CD14-positive monocyte (primary cell): ENCODE results near the gene BATF2. TPM values are rescaled to one million over a fixed set of nuclear protein-coding genes. Genes with fewer than 3 reads are reported as not detected.

Source experiments
- DNase-seq, 3 donors: peaks; one replicate each; pipeline ENCODE4 v3.0.0-alpha.2; 2011 to 2022
- H2AFZ ChIP-seq: 2 replicates; pipeline ENCODE4 v1.6.0; 2012; ENCODE audit warnings: mild to moderate bottlenecking, low read depth, low read length, inconsistent platforms; ENCODE audit not compliant: insufficient read depth, poor library complexity, severe bottlenecking
- H3K27ac ChIP-seq, 2 donors: 1 replicate in 1 of 2; 2 replicates in 1 of 2; pipeline ENCODE4 v1.5.1; 2012 to 2013; ENCODE audit warnings: low read length in 2 of 2, control low read depth in 1 of 2, inconsistent platforms in 1 of 2, low read depth in 1 of 2, mild to moderate bottlenecking in 1 of 2
- H3K27me3 ChIP-seq, 2 donors: one replicate each; pipeline versions ENCODE4 v1.6.0 to v1.6.1; 2011 to 2013; ENCODE audit warnings: low read length in 2 of 2; ENCODE audit not compliant: control insufficient read depth in 2 of 2, insufficient read depth in 2 of 2
- H3K36me3 ChIP-seq, 2 donors: replicated peaks in 1 of 2; 1 replicate in 1 of 2; 2 replicates in 1 of 2; pipeline versions ENCODE4 v1.5.1 to v1.6.1; 2012 to 2013; ENCODE audit warnings: low read length in 2 of 2, control low read depth in 1 of 2, inconsistent platforms in 1 of 2, mild to moderate bottlenecking in 1 of 2; ENCODE audit not compliant: insufficient read depth in 2 of 2, control insufficient read depth in 1 of 2
- H3K4me1 ChIP-seq, 2 donors: 1 replicate in 1 of 2; 2 replicates in 1 of 2; pipeline versions ENCODE4 v1.5.1 to v1.6.1; 2012 to 2013; ENCODE audit warnings: low read length in 2 of 2, control low read depth in 1 of 2, inconsistent platforms in 1 of 2, mild to moderate bottlenecking in 1 of 2, moderate library complexity in 1 of 2; ENCODE audit not compliant: insufficient read depth in 2 of 2, control insufficient read depth in 1 of 2
- H3K4me2 ChIP-seq: replicated peaks from 2 replicates; pipeline ENCODE3; 2012; ENCODE audit warnings: low read length, moderate library complexity, mild to moderate bottlenecking; ENCODE audit not compliant: poor library complexity, severe bottlenecking; ENCODE audit errors: extremely low read depth
- H3K4me3 ChIP-seq, 3 experiments: fragments of 200-600 bp in 1 of 3; sonication (generic) in 1 of 3; replicated peaks in 1 of 3; 1 replicate in 2 of 3; 2 replicates in 1 of 3; pipeline ENCODE4 v1.5.1; 2011 to 2013; ENCODE audit warnings: low read length in 3 of 3, mild to moderate bottlenecking in 3 of 3, control low read depth in 2 of 3, low read depth in 2 of 3, inconsistent platforms in 1 of 3, moderate library complexity in 1 of 3
- H3K79me2 ChIP-seq: 2 replicates; pipeline ENCODE4 v1.6.0; 2012; ENCODE audit warnings: mild to moderate bottlenecking, control low read depth, inconsistent platforms, low read length, moderate library complexity; ENCODE audit not compliant: insufficient read depth
- H3K9ac ChIP-seq: 2 replicates; pipeline ENCODE4 v1.6.0; 2017; ENCODE audit warnings: low read length, mild to moderate bottlenecking; ENCODE audit not compliant: insufficient read depth, poor library complexity, severe bottlenecking
- H3K9me3 ChIP-seq, 2 donors: replicated peaks in 1 of 2; 1 replicate in 1 of 2; 2 replicates in 1 of 2; pipeline versions ENCODE4 v1.5.1 to v1.6.1; 2012 to 2013; ENCODE audit warnings: low read length in 2 of 2, control low read depth in 1 of 2; ENCODE audit not compliant: control insufficient read depth in 1 of 2, insufficient read depth in 1 of 2
- H4K20me1 ChIP-seq: 2 replicates; pipeline ENCODE4 v1.6.0; 2012; ENCODE audit warnings: mild to moderate bottlenecking, low read length, control low read depth, moderate library complexity; ENCODE audit not compliant: insufficient read depth
- H3K27ac Mint-ChIP-seq, 7 donors: one replicate each; pipeline ENCODE4 v1.8.0; 2020; ENCODE audit warnings: mild to moderate bottlenecking in 7 of 7, mixed read lengths in 7 of 7, moderate library complexity in 6 of 7, inconsistent platforms in 2 of 7
- H3K27me3 Mint-ChIP-seq, 3 donors: one replicate each; pipeline ENCODE4 v1.8.0; 2021 to 2022; ENCODE audit warnings: low read depth in 3 of 3, mild to moderate bottlenecking in 3 of 3, mixed read lengths in 3 of 3, moderate library complexity in 3 of 3, inconsistent platforms in 1 of 3
- H3K36me3 Mint-ChIP-seq, 2 donors: one replicate each; pipeline ENCODE4 v1.8.0; 2020; ENCODE audit warnings: mixed read lengths in 2 of 2, inconsistent platforms in 1 of 2, mild to moderate bottlenecking in 1 of 2
- H3K4me1 Mint-ChIP-seq: one replicate; pipeline ENCODE4 v1.8.0; 2020; ENCODE audit warnings: mild to moderate bottlenecking, mixed read lengths
- H3K4me3 Mint-ChIP-seq, 2 donors: one replicate each; pipeline ENCODE4 v1.8.0; 2020; ENCODE audit warnings: mild to moderate bottlenecking in 2 of 2, mixed read lengths in 2 of 2, moderate library complexity in 1 of 2
- H3K9me3 Mint-ChIP-seq, 7 donors: one replicate each; pipeline ENCODE4 v1.8.0; 2020 to 2022; ENCODE audit warnings: mixed read lengths in 7 of 7, mild to moderate bottlenecking in 6 of 7, moderate library complexity in 6 of 7, inconsistent platforms in 2 of 7
- CTCF ChIP-seq: fragments of 200-600 bp; IDR thresholded peaks from one replicate; pipeline ENCODE4 v1.8.0; 2022; ENCODE audit warnings: antibody characterized with exemption, mild to moderate bottlenecking
- WGBS: methylation state at CpG from one replicate; pipeline ENCODE4 v1.1.5; 2013; ENCODE audit warnings: missing lambda C conversion rate; ENCODE audit not compliant: insufficient coverage; 5-methylcytosine and 5-hydroxymethylcytosine counted together
- intact Hi-C, 2 donors: fragments of 100-400 bp; cut with micrococcal nuclease; formaldehyde crosslinking; loops; one replicate each; pipeline versions ENCODE4 v1.15.0 to v1.15.1; 2023
- polyA minus RNA-seq: library from RNA; depleted of rRNA, polyadenylated mRNA; stranded (reverse); fragments of >200 nt; gene quantifications from 2 replicates; pipeline ENCODE4 v1.2.3, GENCODE V29; 2012
- polyA plus RNA-seq, 3 donors: library from polyadenylated mRNA; depleted of rRNA in 1 of 3; unstranded in 2 of 3; stranded (reverse) in 1 of 3; fragments of 300-500 nt in 2 of 3; fragments of >200 nt in 1 of 3; fragmentation: Illumina TruSeq in 2 of 3; gene quantifications; 1 replicate in 2 of 3; 2 replicates in 1 of 3; pipeline ENCODE4 v1.2.3, GENCODE V29; 2012 to 2021
- total RNA-seq, 12 experiments: library from RNA in 1 of 12; stranded (reverse) in 1 of 12; fragments of 120-200 nt in 1 of 12; gene quantifications; one replicate each; pipeline ENCODE4 v1.2.4 and lab custom pipeline; 2013 to 2026; ENCODE audit warnings: mixed read lengths in 6 of 12, inconsistent platforms in 1 of 12

The BATF2 gene, protein sequence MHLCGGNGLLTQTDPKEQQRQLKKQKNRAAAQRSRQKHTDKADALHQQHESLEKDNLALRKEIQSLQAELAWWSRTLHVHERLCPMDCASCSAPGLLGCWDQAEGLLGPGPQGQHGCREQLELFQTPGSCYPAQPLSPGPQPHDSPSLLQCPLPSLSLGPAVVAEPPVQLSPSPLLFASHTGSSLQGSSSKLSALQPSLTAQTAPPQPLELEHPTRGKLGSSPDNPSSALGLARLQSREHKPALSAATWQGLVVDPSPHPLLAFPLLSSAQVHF
- 3.7 TPM for total RNA-seq (2013)
- polyA plus RNA-seq: 1 to 10 TPM in 2 of 3 donors, under 1 TPM in 1; 0.97 to 1.7 (median 1.1) TPM
- 1.9 and 5.7 TPM in 2 replicates for polyA minus RNA-seq
- 0.18 to 3.2 (median 0.52) reads per million in 11 experiments for total RNA-seq (lab: John Stamatoyannopoulos, UW)

- intact Hi-C loops: no loop called here
- peak; percentile 56 for TF ChIP-seq CTCF
- H3K9me3 ChIP-seq: no peaks in the 10 kb centered on the region
- DNase-seq: peak; percentile 58 to 82 (median 75)
- H3K79me2 ChIP-seq: no peaks in the 10 kb centered on the region
- peak within 1 kb of the TSS; percentile 52 to 90 (median 53) for H3K4me3 ChIP-seq
- peaks cover 14 to 18% of the 10 kb centered on the region in 2 donors for H3K4me1 ChIP-seq
- peak within 1 kb of the TSS; percentile 83 to 98 for H3K4me3 Mint-ChIP-seq
- H3K27ac ChIP-seq: peak within 1 kb of the TSS in 1 of 2 donors; percentile 81
- peaks cover 31% of the 10 kb centered on the region for H3K4me1 Mint-ChIP-seq
- H4K20me1 ChIP-seq: no peaks in the 10 kb centered on the region
- H3K27me3 ChIP-seq: no peaks in the 10 kb centered on the region
- no peaks in the 10 kb centered on the region for H3K9me3 Mint-ChIP-seq
- H3K36me3 Mint-ChIP-seq: peaks cover 7 to 17% of the 10 kb centered on the region in 2 donors
- WGBS: 0% methylated on average over 5 of the region's 9 CpGs
- peak within 1 kb of the TSS; percentile 95 for H2AFZ ChIP-seq
- peak within 1 kb of the TSS; percentile 92 for H3K4me2 ChIP-seq
- peaks cover 2 to 9% (median 3%) of the 10 kb centered on the region in 3 donors for H3K27me3 Mint-ChIP-seq
- peak within 1 kb of the TSS in 5 of 7 donors; percentile 72 to 91 (median 82) for H3K27ac Mint-ChIP-seq
- H3K36me3 ChIP-seq: no peaks in the 10 kb centered on the region
- peak within 1 kb of the TSS; percentile 69 for H3K9ac ChIP-seq
These were observed at the start of gene BATF2 for GRCh38 chr11:64996710-64997380. TSS of gene BATF2 (minus strand) at chr11:64996971. CDS start at chr11:64996914, 57 bp downstream.

GRCh38 chr11:65045728-65046127, 49.0 kb upstream of the BATF2 start:
- H3K9me3 ChIP-seq: no peaks in the 10 kb centered on the region
- no peak overlapping the region for H2AFZ ChIP-seq
- no peak overlapping the region for H3K27ac ChIP-seq
- no peaks in the 10 kb centered on the region for H3K9me3 Mint-ChIP-seq
- no peak overlapping the region for H3K4me3 Mint-ChIP-seq
- TF ChIP-seq CTCF: no peak
- H3K27ac Mint-ChIP-seq: no peak overlapping the region
- H3K9ac ChIP-seq: no peak overlapping the region
- peaks cover 50 to 65% of the 10 kb centered on the region in 2 donors for H3K4me1 ChIP-seq
- H3K27me3 ChIP-seq: peaks cover 0 to 3% of the 10 kb centered on the region in 2 donors
- peaks cover 49% of the 10 kb centered on the region for H3K4me1 Mint-ChIP-seq
- H3K4me2 ChIP-seq: no peak overlapping the region
- H3K4me3 ChIP-seq: no peak overlapping the region
- H4K20me1 ChIP-seq: peaks cover 4% of the 10 kb centered on the region
- peaks cover 0 to 14% of the 10 kb centered on the region in 2 donors for H3K36me3 Mint-ChIP-seq
- intact Hi-C loops: no loop called here
- DNase-seq: no peak
- peaks cover 3 to 10% of the 10 kb centered on the region in 2 donors for H3K36me3 ChIP-seq
- WGBS: 83% methylated on average over 7 of the region's 7 CpGs
- H3K27me3 Mint-ChIP-seq: peaks cover 0 to 10% (median 2%) of the 10 kb centered on the region in 3 donors
- peaks cover 29% of the 10 kb centered on the region for H3K79me2 ChIP-seq
